Measurements from ENCODE around the gene FER.

DNA sequence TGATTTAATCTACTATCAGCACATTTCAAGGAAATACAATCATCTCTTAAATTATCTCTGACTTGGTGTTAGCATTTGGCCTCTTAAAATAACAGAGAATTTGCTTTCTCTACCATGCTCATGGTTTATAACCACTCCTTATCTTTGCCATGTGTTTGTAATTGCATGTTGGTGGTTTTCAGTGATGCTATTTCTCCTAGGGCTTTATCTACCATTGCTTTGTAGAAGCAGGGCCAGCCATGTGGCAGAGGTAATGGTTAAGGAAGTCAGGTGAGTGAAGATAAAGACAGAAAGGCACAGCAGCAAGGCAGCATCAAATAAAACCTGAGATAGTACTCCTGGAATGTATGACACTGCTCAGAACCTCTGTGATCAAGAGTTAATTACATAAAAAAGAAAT is 206.2 kb downstream of the FER start:
- no peak for TF ChIP-seq CEBPB (tag; IDR thresholded peaks at IDR 0.05)
- no peak for TF ChIP-seq ZNF77 (CRISPR knock-in tag; IDR thresholded peaks at IDR 0.05)
- no peak for TF ChIP-seq COPS2 (conservative IDR thresholded peaks at IDR 0.05)
- no peak for TF ChIP-seq EZH2 (IDR thresholded peaks at IDR 0.05; ENCODE audit: borderline replicate concordance, low read depth, low read length)
- no peak for TF ChIP-seq SMC3 (conservative IDR thresholded peaks at IDR 0.05; ENCODE audit: insufficient read depth, low read depth, low read length)
- TF ChIP-seq, protein P1, sequence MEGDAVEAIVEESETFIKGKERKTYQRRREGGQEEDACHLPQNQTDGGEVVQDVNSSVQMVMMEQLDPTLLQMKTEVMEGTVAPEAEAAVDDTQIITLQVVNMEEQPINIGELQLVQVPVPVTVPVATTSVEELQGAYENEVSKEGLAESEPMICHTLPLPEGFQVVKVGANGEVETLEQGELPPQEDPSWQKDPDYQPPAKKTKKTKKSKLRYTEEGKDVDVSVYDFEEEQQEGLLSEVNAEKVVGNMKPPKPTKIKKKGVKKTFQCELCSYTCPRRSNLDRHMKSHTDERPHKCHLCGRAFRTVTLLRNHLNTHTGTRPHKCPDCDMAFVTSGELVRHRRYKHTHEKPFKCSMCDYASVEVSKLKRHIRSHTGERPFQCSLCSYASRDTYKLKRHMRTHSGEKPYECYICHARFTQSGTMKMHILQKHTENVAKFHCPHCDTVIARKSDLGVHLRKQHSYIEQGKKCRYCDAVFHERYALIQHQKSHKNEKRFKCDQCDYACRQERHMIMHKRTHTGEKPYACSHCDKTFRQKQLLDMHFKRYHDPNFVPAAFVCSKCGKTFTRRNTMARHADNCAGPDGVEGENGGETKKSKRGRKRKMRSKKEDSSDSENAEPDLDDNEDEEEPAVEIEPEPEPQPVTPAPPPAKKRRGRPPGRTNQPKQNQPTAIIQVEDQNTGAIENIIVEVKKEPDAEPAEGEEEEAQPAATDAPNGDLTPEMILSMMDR (IDR thresholded peaks at IDR 0.05 in 2 of 3, conservative IDR thresholded peaks at IDR 0.05 in 1 of 3; ENCODE audit: insufficient read depth in 2 of 3, low read depth in 1 of 3, low read length in 3 of 3): no peak
- no peak for TF ChIP-seq CBX3 (IDR thresholded peaks at IDR 0.05; ENCODE audit: borderline replicate concordance in 1 of 2, low read length in 2 of 2)
- TF ChIP-seq, protein P2, sequence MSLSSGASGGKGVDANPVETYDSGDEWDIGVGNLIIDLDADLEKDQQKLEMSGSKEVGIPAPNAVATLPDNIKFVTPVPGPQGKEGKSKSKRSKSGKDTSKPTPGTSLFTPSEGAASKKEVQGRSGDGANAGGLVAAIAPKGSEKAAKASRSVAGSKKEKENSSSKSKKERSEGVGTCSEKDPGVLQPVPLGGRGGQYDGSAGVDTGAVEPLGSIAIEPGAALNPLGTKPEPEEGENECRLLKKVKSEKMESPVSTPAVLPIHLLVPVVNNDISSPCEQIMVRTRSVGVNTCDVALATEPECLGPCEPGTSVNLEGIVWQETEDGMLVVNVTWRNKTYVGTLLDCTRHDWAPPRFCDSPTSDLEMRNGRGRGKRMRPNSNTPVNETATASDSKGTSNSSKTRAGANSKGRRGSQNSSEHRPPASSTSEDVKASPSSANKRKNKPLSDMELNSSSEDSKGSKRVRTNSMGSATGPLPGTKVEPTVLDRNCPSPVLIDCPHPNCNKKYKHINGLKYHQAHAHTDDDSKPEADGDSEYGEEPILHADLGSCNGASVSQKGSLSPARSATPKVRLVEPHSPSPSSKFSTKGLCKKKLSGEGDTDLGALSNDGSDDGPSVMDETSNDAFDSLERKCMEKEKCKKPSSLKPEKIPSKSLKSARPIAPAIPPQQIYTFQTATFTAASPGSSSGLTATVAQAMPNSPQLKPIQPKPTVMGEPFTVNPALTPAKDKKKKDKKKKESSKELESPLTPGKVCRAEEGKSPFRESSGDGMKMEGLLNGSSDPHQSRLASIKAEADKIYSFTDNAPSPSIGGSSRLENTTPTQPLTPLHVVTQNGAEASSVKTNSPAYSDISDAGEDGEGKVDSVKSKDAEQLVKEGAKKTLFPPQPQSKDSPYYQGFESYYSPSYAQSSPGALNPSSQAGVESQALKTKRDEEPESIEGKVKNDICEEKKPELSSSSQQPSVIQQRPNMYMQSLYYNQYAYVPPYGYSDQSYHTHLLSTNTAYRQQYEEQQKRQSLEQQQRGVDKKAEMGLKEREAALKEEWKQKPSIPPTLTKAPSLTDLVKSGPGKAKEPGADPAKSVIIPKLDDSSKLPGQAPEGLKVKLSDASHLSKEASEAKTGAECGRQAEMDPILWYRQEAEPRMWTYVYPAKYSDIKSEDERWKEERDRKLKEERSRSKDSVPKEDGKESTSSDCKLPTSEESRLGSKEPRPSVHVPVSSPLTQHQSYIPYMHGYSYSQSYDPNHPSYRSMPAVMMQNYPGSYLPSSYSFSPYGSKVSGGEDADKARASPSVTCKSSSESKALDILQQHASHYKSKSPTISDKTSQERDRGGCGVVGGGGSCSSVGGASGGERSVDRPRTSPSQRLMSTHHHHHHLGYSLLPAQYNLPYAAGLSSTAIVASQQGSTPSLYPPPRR (CRISPR knock-in tag; IDR thresholded peaks at IDR 0.05; ENCODE audit: borderline replicate concordance): no peak
- TF ChIP-seq GABPB1 (CRISPR knock-in tag; IDR thresholded peaks at IDR 0.05): no peak
- no peak for TF ChIP-seq SMARCC2 (IDR thresholded peaks at IDR 0.05; ENCODE audit: low read depth)
